Measurements from ENCODE around the gene C11orf86. TPM values are rescaled to one million over a fixed set of nuclear protein-coding genes. Genes with fewer than 3 reads are reported as not detected.

Gene C11orf86
- total RNA-seq, 1 donor from 2014 or later: not detected

DNA sequence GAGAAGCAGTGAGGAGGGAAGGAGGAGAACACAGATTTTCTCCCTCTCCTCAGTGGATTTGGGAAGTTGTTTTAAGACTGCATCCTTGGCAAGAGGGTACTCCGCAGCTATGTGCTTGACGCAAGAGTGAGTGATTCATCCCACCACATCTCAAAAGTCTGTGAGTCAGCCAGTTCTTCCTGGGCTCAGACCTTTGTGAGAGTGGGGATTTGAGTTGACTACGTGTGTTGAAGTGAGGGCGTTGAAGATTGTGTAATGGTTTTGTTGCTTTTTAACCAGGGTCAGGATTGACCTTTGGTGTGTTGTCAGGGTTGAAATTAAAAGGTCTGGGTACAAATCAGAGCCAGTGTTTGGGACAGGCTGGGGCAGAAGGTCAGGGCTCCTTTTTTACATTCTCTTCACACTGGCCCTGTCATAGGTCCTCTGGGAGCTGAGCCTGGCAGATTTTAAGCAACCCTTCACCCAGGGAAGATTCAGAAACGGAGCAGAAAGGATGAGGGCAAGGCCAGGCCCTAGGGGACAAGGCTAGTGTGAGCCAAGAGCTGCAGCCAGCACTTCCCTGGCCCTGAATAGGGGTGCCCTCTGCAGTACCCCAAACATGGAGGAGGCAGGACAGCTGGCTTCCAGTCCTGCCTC is 4.2 kb upstream of the C11orf86 start:
- Mint-ChIP-seq H3K4me1 (ENCODE audit: low read depth) (peaks cover 12% of the 10 kb centered on the region), H3K4me3 (peak overlapping the region; percentile 20), H3K36me3 (ENCODE audit: low read depth) (no peaks in the 10 kb centered on the region), H3K27me3 (ENCODE audit: insufficient read depth) (peaks cover 1% of the 10 kb centered on the region), H3K9me3 (no peaks in the 10 kb centered on the region), H3K27ac (peak overlapping the region; percentile 25)
- intact Hi-C loops (cut with micrococcal nuclease): no loop called here
- DNase-seq (ENCODE audit: low spot score): no peak

DNA sequence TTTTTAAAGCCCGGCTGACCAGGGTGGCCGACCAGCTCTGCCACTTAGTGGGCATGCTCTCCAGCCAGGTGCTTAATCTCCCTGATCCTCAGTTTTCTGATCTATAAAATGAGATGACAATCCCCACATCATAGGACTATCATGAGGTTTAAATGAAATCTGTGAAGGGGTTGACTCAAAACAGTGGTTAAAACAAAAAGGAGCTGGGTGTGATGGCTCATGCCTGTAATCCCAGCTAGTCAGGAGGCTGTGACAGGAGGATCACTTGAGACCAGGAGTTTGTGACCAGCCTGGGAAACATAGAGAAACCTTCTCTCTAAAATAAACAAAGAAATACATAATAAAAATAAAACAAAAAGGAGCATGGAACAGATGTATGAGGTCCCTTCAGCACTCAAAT is 3.6 kb upstream of the C11orf86 start:
- no peak overlapping the region for H3K4me3 Mint-ChIP-seq
- intact Hi-C loops (cut with micrococcal nuclease): no loop called here
- no peaks in the 10 kb centered on the region for H3K36me3 Mint-ChIP-seq (ENCODE audit: low read depth)
- no peaks in the 10 kb centered on the region for H3K9me3 Mint-ChIP-seq
- H3K27me3 Mint-ChIP-seq (ENCODE audit: insufficient read depth): peaks cover 1% of the 10 kb centered on the region
- peaks cover 12% of the 10 kb centered on the region for H3K4me1 Mint-ChIP-seq (ENCODE audit: low read depth)
- DNase-seq (ENCODE audit: low spot score): no peak
- no peak overlapping the region for H3K27ac Mint-ChIP-seq

DNA sequence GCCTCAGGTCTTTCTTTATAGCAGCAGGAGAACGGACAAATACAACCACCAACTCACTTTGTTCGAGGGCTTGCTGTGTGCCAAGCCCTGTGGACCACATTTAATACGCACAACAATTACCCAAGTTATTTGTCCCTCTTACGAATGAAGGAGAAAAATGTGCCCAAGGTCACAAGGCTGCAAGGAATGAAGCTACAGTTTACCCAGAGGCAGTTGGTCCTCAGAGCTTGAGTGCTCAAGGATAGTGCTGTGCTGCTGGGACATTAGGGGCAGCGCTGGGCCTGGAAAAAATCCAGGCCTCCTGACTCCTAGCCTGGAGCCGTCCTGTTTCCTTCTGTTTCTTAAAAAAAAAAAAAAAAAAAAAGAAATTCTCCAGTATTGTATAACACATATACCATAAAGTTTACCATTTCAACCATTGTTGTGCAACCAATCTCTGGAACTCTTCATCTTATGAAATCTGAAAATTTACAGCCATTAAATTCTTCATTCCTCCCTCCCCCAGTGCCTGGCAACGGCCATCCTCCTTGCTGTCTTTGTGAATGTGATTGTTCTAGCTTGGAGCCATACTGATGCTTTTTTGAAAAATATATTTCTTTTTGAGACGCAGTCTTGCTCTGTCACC is 1.0 kb upstream of the C11orf86 start:
- H3K27ac Mint-ChIP-seq: no peak overlapping the region
- no peak for DNase-seq (ENCODE audit: low spot score)
- intact Hi-C loops (cut with micrococcal nuclease): no loop called here
- H3K27me3 Mint-ChIP-seq (ENCODE audit: insufficient read depth): peaks cover 1% of the 10 kb centered on the region
- H3K36me3 Mint-ChIP-seq (ENCODE audit: low read depth): no peaks in the 10 kb centered on the region
- no peaks in the 10 kb centered on the region for H3K9me3 Mint-ChIP-seq
- H3K4me1 Mint-ChIP-seq (ENCODE audit: low read depth): peaks cover 12% of the 10 kb centered on the region
- H3K4me3 Mint-ChIP-seq: no peak overlapping the region

DNA sequence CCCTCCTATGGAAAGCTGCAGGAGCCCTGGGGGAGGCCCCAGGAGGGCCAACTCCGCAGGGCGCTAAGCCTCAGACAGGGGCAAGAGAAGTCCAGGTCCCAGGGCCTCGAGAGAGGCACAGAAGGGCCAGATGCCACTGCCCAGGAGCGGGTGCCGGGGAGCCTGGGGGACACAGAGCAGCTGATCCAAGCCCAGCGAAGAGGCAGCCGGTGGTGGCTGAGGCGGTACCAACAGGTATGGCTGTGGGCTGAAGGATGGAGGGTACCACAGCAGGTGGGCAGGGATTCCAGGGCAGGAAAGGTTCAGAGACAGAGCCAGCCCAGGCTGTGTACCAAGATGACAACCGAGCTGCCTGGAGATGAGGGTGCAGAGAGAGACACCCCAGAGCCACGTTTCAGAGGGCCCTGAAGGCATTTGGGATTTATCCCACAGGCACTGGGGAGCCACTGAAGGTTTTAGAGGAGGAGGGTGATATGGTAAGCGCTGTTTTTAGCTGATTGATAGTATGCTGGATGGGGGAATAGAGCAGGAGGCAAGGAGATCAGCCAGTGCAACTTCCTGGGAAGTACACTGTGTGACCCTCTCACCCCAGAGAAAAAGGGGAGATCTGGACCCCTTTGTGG is 412 bp downstream of the C11orf86 start:
- Mint-ChIP-seq H3K9me3 (no peaks in the 10 kb centered on the region), H3K27ac (no peak overlapping the region), H3K4me3 (no peak overlapping the region), H3K4me1 (ENCODE audit: low read depth) (peaks cover 7% of the 10 kb centered on the region), H3K36me3 (ENCODE audit: low read depth) (no peaks in the 10 kb centered on the region), H3K27me3 (ENCODE audit: insufficient read depth) (peaks cover 1% of the 10 kb centered on the region)
- no peak for DNase-seq (ENCODE audit: low spot score)
- intact Hi-C loops (cut with micrococcal nuclease): no loop called here

DNA sequence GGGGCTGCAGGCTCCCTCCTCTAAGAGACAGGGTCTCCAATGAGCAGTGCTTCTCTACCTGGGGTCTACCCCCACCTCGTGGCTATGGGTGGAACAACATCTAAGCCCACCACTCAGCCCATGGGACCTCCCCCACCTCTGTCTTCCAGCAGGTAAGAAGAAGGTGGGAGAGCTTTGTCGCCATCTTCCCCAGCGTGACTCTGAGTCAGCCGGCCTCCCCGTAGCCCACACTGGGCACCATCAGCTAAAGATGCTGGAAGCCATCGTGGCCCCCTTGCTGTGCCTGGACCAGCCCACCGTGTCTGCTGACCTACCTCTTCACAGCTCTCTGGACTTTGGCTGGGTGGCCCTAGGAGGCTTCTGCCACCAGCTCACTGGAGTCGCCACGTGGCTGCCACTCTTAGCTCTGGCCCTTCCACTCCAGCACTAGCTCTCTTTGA is 944 bp downstream of the C11orf86 start:
- no peak for DNase-seq (ENCODE audit: low spot score)
- H3K4me3 Mint-ChIP-seq: no peak overlapping the region
- peaks cover 1% of the 10 kb centered on the region for H3K4me1 Mint-ChIP-seq (ENCODE audit: low read depth)
- H3K27me3 Mint-ChIP-seq (ENCODE audit: insufficient read depth): peaks cover 1% of the 10 kb centered on the region
- no peak overlapping the region for H3K27ac Mint-ChIP-seq
- no peaks in the 10 kb centered on the region for H3K36me3 Mint-ChIP-seq (ENCODE audit: low read depth)
- no peaks in the 10 kb centered on the region for H3K9me3 Mint-ChIP-seq
- intact Hi-C loops (cut with micrococcal nuclease): no loop called here

DNA sequence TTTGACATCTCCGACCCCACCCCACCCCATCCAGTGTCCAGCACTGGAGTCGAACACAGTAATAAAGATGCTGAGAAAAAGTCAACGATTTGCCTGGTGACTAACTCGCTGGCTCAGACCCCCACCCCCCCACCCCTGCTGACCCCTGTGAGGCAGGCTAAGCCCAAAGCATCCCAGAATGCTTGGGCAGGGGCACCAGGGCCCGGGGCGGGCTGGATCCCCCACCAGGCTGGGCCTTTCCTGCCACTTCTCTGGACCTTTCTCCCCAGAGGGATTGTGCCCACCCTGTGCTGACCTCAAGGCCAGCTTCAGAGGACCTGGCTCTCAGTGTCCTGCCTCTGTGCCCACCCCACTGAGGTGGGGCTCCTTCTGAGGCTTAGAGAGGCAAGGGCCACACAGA is 1.8 kb downstream of the C11orf86 start:
- Mint-ChIP-seq H3K4me1 (ENCODE audit: low read depth) (no peaks in the 10 kb centered on the region), H3K27me3 (ENCODE audit: insufficient read depth) (no peaks in the 10 kb centered on the region), H3K9me3 (no peaks in the 10 kb centered on the region), H3K36me3 (ENCODE audit: low read depth) (no peaks in the 10 kb centered on the region), H3K27ac (no peak overlapping the region), H3K4me3 (no peak overlapping the region)
- intact Hi-C loops (cut with micrococcal nuclease): no loop called here
- no peak for DNase-seq (ENCODE audit: low spot score)

DNA sequence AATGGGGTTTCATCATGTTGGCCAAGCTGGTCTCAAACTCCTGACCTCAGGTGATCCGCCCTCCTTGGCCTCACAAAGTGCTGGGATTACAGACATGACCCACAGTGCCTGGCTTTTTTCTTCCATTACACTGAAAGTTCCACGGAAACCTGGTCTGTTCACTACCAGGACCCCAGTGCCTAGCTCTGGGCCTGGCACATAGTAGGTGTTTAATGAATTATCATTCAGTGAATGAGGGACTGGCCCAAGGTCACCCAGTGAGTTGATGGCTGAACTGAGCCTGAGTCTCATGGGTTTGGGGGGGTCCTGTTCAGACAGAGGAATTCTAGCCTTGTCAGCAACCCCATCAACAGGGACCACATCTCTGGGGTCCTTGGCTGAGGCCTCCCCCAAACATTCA is 3.1 kb downstream of the C11orf86 start:
- Mint-ChIP-seq H3K4me1 (ENCODE audit: low read depth) (no peaks in the 10 kb centered on the region), H3K27ac (no peak overlapping the region), H3K4me3 (no peak overlapping the region), H3K27me3 (ENCODE audit: insufficient read depth) (no peaks in the 10 kb centered on the region), H3K9me3 (no peaks in the 10 kb centered on the region), H3K36me3 (ENCODE audit: low read depth) (peaks cover 2% of the 10 kb centered on the region)
- intact Hi-C loops (cut with micrococcal nuclease): no loop called here
- no peak for DNase-seq (ENCODE audit: low spot score)

DNA sequence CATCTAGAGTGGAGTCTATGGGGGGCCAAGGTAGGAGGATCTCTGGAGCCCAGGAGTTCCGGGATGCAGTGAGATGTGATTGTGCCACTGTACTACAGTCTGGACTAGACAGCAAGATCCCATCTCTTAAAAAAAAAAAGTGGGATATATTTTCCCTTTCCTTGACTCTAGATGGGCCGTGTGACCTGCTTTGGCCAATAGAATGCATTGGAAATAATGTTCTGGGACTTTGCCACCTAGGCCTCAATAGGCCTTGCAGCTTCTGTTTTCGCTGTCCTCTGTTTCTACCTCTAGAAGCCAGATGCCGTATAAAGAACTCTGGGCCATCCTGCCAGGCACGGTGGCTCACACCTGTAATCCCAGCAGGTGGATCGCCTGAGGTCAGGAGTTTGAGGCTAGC is 3.6 kb downstream of the C11orf86 start:
- Mint-ChIP-seq H3K9me3 (no peaks in the 10 kb centered on the region), H3K27ac (no peak overlapping the region), H3K4me3 (no peak overlapping the region), H3K36me3 (ENCODE audit: low read depth) (peaks cover 2% of the 10 kb centered on the region), H3K27me3 (ENCODE audit: insufficient read depth) (no peaks in the 10 kb centered on the region), H3K4me1 (ENCODE audit: low read depth) (no peaks in the 10 kb centered on the region)
- DNase-seq (ENCODE audit: low spot score): no peak
- intact Hi-C loops (cut with micrococcal nuclease): no loop called here

DNA sequence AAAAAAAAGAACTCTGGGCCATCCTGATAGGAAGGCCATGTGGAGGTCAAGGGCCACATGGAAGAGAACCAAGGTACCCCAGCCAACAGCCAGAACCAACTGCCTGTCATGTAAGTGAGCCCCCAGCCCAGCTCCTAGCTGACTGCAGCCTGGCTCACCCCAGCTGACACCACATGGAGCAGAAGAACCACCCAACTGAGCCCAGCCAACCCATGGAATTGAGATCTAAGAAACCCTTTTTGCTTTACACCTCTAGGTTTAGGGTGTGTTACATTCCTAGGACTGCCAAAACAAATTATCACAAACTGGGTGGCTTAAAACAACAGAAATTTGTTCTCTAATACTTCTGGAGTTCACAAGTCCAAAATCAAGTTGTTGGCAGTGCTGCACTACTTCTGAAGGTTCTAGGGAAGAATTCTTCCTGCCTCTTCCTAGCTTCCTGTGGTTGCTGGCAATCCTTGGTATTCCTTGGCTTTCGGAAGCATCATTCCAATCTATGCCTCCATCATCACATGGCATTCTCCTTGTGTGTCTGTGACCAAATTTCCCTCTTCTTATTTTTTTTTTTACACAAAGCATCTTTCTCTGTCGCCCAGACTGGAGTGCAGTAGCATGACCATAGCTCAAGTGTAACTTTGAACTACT is 4.4 kb downstream of the C11orf86 start:
- no peak overlapping the region for H3K27ac Mint-ChIP-seq
- no peak for DNase-seq (ENCODE audit: low spot score)
- no peaks in the 10 kb centered on the region for H3K9me3 Mint-ChIP-seq
- no peaks in the 10 kb centered on the region for H3K4me1 Mint-ChIP-seq (ENCODE audit: low read depth)
- peaks cover 2% of the 10 kb centered on the region for H3K36me3 Mint-ChIP-seq (ENCODE audit: low read depth)
- no peak overlapping the region for H3K4me3 Mint-ChIP-seq
- intact Hi-C loops (cut with micrococcal nuclease): no loop called here
- peaks cover 2% of the 10 kb centered on the region for H3K27me3 Mint-ChIP-seq (ENCODE audit: insufficient read depth)

DNA sequence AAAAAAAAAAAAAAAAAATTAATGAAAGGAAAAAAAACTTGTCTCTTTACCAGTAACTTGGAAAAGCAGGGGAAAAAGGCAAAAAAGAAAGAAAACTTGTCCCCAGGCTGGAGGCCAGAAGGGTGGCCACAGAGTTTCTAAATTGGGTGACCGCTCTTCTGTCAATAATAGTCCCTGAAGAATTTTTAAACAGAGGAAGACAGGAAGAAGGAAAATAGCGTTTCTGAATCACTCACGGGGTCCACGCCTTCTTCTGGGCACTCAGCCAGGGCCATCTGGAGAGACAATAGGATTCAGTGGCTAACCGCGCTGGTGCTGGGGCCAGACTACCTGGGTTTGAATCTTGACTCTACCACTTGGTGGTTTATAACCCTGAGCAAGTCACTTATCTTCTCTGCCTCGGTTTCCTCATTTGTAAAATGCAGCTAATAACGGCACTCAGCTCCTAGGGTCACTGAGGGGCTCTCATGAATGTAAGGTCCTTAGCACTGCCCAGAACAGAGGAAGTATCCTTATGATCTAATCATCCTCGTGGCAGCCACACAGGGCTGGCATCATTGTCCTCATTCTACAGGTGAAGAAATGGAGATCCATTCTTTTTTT is 7.0 kb downstream of the C11orf86 start:
- no peak for DNase-seq (ENCODE audit: low spot score)
- no peaks in the 10 kb centered on the region for H3K4me1 Mint-ChIP-seq (ENCODE audit: low read depth)
- H3K27me3 Mint-ChIP-seq (ENCODE audit: insufficient read depth): peaks cover 6% of the 10 kb centered on the region
- H3K4me3 Mint-ChIP-seq: no peak overlapping the region
- intact Hi-C loops (cut with micrococcal nuclease): no loop called here
- no peak overlapping the region for H3K27ac Mint-ChIP-seq
- peaks cover 2% of the 10 kb centered on the region for H3K36me3 Mint-ChIP-seq (ENCODE audit: low read depth)
- H3K9me3 Mint-ChIP-seq: no peaks in the 10 kb centered on the region

DNA sequence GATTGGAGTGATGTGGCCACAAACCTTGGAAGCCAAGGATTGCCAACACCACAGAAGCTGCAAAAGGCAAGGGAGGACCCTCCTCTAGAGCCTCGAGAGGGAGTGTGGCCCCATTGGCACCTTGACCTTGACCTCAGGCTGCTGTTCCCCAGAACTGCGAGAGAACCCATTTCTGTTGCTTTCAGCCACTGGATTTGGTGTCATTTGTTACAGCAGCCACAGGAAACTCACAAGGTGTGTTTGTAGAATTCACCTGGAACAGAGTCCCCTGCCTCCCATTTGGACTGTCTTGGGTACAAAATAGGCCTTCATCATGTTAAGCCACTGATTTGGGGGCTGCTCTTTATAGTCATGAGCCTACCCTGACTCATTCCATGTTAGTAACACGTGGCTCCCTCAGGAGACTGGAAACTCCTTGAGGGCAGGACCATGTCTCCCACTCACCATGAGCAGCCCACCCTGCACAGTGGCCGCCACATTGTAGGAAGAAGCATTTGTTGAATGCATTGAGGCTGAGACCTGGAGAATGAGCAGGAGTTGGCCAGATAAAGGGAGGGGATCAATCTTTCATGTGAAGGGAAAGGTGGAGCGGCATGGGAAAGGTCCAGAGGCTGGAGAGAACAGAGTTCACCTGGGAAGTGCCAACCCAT is 8.3 kb downstream of the C11orf86 start:
- intact Hi-C loops (cut with micrococcal nuclease): no loop called here
- peaks cover 2% of the 10 kb centered on the region for H3K36me3 Mint-ChIP-seq (ENCODE audit: low read depth)
- H3K4me3 Mint-ChIP-seq: no peak overlapping the region
- H3K9me3 Mint-ChIP-seq: no peaks in the 10 kb centered on the region
- H3K27ac Mint-ChIP-seq: no peak overlapping the region
- no peak for DNase-seq (ENCODE audit: low spot score)
- no peaks in the 10 kb centered on the region for H3K4me1 Mint-ChIP-seq (ENCODE audit: low read depth)
- H3K27me3 Mint-ChIP-seq (ENCODE audit: insufficient read depth): peaks cover 6% of the 10 kb centered on the region

DNA sequence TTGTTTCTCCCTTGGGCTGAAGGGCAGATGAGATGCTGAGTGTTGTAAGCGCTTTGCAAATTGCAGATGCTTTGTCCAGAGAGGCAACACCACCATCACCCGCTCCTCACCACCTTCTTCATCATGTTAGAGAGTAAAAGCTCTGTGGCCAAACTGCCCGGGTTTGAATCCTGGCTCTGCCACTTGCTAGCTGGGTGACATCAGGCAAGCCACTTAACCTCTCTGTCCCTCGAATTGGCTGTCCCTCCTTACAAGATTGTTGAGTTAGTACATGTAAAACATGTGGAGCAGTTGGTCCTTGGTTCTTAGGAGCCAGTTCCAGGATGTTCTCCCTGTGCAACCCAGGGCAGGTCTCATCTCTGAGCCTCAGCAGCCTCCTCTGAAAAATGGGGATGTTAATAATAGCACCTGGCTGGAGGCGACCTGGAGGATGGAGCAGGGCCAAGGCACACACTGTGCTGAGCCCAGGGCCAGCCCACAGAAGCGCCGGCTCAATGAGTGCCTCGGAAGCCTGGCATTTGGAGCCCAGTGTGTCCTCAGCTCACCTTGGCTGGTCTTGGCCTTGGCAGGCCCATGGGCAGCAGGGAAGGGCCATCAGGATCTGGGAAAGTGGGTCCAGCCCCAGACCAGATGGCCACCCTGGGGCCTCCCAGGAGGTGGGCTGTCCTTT is 10.5 kb downstream of the C11orf86 start:
- no peak for DNase-seq (ENCODE audit: low spot score)
- Mint-ChIP-seq H3K4me3 (no peak overlapping the region), H3K27ac (no peak overlapping the region), H3K9me3 (no peaks in the 10 kb centered on the region), H3K4me1 (ENCODE audit: low read depth) (no peaks in the 10 kb centered on the region), H3K36me3 (ENCODE audit: low read depth) (peaks cover 2% of the 10 kb centered on the region), H3K27me3 (ENCODE audit: insufficient read depth) (peaks cover 8% of the 10 kb centered on the region)
- intact Hi-C loops (cut with micrococcal nuclease): no loop called here

Measured in activated T-helper 1 cell treated with anti-CD3 and anti-CD28 coated beads, Interleukin-12 subunit alpha, Interleukin-12 subunit beta, Interleukin-2, Interleukin-4 antibody, amounts not matched to agents 30 ng/mL and 10 ng/mL and 1 ng/mL, durations not matched to agents 14 hours and 24 hours and 36 hours (primary cell).